ENCODE measurements around the gene DIRAS1. TPM values are rescaled to one million over a fixed set of nuclear protein-coding genes. Genes with fewer than 3 reads are reported as not detected.

The DIRAS1 gene
- total and polyA plus RNA-seq, 2 of the 8 experiments (the other 6 are each of a cell fraction or from before 2014, with no cell fraction given) = 20.2 to 22.3 TPM

DNA sequence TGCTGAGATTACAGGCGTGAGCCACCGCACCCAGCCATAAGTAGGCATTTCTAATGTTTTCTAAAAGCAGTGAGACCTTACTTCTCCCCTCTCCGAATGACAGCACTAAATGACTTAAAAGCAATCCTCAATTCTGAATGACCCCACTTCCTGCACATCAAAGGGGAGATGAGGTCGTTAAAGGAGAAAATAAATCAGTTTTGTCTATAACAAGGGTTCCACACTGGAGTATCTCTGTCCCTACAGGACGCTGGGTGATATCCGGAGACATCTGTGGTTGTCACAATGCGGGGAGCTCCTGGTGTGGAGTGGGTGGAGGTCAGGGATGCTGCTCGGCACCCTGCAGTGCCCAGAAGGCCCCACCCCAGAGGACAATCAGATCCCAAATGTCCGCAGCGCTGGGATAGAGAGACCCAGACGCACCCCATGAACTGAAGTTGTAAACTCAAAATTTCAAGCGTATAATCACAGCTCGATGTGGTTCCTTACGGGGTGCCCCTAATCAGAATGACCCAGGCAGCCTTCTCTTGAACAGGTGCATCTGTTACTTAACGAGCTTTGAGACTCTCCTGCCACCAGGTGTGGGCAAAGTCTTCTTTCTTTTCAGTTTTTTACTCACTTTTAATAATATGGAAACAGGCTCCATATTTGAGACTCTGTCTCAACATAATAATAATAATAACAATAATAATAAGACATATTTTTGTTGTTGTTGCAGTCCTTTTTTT is 21.6 kb downstream of the DIRAS1 start (continued):
- TF ChIP-seq, protein P1, sequence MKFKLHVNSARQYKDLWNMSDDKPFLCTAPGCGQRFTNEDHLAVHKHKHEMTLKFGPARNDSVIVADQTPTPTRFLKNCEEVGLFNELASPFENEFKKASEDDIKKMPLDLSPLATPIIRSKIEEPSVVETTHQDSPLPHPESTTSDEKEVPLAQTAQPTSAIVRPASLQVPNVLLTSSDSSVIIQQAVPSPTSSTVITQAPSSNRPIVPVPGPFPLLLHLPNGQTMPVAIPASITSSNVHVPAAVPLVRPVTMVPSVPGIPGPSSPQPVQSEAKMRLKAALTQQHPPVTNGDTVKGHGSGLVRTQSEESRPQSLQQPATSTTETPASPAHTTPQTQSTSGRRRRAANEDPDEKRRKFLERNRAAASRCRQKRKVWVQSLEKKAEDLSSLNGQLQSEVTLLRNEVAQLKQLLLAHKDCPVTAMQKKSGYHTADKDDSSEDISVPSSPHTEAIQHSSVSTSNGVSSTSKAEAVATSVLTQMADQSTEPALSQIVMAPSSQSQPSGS (IDR thresholded peaks at IDR 0.05; ENCODE audit: low read length) = no peak
- TF ChIP-seq TCF12 (IDR thresholded peaks at IDR 0.05; ENCODE audit: low read depth, low read length) (no peak), KDM1A (IDR thresholded peaks at IDR 0.05; ENCODE audit: borderline replicate concordance, low read length) (no peak), SUZ12 (IDR thresholded peaks at IDR 0.05; ENCODE audit: low read length) (no peak), PHF8 (conservative IDR thresholded peaks at IDR 0.05; ENCODE audit: low read depth, low read length) (no peak)
- TF ChIP-seq, protein P2, sequence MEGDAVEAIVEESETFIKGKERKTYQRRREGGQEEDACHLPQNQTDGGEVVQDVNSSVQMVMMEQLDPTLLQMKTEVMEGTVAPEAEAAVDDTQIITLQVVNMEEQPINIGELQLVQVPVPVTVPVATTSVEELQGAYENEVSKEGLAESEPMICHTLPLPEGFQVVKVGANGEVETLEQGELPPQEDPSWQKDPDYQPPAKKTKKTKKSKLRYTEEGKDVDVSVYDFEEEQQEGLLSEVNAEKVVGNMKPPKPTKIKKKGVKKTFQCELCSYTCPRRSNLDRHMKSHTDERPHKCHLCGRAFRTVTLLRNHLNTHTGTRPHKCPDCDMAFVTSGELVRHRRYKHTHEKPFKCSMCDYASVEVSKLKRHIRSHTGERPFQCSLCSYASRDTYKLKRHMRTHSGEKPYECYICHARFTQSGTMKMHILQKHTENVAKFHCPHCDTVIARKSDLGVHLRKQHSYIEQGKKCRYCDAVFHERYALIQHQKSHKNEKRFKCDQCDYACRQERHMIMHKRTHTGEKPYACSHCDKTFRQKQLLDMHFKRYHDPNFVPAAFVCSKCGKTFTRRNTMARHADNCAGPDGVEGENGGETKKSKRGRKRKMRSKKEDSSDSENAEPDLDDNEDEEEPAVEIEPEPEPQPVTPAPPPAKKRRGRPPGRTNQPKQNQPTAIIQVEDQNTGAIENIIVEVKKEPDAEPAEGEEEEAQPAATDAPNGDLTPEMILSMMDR (IDR thresholded peaks at IDR 0.05; ENCODE audit: control extremely low read depth in 1 of 3, insufficient read depth in 1 of 3, low read depth in 1 of 3, low read length in 3 of 3) = no peak

Data from H1 (cell line).